GM19324 (cell line): Measurements from ENCODE around the gene EMP2.

Source experiments
- ATAC-seq: cut with Tn5 transposase; IDR thresholded peaks from one replicate; pipeline ENCODE4 v1.9.1; 2021; ENCODE audit warnings: mild to moderate bottlenecking, moderate library complexity; ENCODE audit not compliant: unreplicated experiment, low FRiP score

EMP2 gene

DNA sequence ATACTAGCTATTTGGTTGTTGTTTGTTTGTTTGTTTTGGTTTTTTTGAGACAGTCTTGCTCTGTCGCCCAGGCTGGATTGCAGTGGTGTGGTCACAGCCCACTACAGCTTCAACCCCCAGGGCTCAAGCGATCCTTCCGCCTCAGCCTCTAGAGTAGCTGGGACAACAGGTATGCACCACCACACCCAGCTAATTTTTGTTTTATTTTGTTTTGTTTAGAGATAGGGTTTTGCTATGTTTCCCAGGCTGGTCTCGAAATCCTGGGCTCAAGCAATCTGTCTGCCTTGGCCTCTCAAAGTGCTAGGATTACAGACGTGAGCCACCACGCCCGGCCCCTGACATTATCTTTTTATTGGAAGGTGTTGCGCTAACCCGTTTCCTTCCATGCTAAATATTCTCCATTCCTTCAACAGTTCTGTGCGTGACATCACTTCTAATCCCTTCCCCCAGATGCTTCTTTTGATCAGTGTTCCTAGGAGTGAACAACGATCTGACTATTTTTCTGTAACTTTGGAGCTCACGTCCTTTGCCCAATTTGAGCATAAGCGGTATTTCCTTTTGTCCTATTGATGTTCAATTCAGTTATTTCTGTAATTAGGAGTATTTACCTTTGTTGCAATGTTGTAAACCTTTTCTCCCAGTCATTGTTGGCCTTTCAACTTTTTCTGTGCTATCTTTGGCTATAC, 30.2 kb upstream of the EMP2 start:
- ATAC-seq: no peak

DNA sequence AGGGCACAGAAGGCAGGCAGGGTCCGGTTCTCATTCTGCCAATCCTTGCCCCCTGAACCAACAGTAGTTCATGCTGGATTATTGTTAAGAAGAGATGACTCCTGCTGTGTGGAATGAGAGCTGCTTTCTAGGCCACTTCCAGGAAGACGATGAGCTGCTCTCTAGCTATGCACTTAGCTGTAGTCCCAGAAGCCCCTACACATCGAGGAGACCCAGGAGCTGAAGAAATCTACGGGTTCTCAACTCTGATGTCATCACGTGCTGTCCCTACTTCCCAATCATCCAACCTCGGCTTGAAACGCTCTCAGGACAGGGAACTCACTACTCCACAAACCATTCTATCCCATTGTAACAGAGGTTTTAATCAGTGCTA, 29.0 kb upstream of the EMP2 start:
- ATAC-seq: no peak

DNA sequence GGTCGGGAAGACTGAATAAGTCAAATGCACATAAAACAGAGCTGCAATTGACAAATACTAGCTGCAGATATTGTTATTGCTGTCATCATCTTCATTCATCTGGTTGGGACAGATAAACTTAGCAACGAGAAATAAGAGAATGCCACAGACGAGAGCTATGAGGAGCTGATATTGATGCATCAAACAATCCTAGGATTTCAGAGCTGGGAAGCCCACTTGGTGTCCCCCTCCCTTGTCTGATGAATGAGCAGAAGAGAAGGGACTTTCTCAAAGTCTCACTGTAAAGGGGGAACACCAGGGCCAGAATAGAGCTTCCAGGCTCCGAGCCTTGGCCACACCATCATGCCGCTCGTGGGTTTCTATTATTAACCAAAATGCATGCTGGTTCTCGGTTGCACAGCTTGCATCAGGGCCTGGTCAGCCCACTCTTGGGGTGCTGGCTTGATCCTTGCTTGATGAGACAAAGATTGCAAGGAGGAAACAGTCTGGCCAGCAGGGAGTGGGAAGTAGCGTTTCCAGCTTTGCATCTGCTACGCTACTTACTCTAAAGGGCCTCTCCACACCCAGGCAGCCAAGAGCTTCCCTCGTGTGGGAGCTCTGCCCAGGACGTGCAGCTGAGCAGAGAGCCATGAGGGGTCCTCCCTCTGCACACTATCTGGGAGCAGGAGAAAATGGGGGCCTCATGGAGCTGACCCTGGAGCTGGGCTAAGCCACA, 28.4 kb upstream of the EMP2 start:
- no peak for ATAC-seq

DNA sequence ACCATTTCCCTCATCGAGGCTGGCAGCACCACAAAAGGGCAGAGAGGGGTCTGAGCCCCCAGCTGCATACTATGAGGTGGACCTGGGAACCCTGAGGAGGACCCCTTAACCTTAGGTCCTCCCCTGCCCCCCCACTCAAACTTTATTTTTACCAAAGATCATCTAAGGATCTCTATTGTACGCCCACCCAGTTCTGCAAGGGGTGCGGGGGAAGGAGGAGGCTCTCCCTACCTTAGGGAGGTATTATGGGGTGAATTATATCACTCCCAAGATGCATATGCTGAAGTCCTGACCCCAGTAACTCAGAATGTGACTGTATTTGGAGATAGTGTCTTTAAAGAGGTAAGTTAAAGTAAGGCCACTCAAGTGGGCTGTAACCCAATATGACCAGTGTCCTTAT, 26.8 kb upstream of the EMP2 start:
- no peak for ATAC-seq

DNA sequence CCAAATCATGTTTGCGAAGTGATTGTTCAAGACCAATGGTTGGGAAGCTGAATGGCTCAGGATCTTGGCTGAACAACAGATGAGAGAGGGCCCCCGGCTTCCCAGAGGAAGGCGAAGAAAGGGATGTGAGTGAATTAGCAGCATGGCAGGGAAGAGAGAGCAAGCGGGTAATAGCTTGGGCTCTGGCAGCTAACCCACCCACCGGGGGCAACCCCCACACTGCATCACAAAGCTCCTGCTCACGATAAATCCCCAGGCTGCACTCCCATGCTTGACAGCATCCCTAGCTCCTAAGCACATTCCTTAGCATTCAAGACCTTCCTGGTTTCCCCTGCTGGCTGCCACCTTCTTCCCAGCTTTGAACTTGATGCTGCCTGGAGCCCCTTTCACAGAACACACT, 26.2 kb upstream of the EMP2 start:
- no peak for ATAC-seq

DNA sequence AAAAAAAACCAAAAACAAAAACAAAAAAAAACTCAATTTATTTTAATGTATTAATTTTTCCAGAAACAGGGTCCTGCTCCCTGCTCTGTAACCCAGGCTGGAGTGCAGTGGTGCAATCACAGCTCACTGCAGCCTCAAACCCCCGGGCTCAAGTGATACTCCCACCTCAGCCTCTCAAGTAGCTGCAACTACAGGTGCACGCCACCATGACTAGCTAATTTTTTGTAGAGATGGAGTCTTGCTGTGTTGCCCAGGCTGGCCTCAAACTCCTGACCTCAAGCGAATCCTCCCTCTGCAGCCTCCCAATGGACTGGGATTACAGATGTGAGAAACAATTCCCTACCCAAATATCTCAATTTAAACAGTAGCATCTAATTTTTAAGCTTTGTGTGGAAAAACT, 25.2 kb upstream of the EMP2 start:
- ATAC-seq: no peak

DNA sequence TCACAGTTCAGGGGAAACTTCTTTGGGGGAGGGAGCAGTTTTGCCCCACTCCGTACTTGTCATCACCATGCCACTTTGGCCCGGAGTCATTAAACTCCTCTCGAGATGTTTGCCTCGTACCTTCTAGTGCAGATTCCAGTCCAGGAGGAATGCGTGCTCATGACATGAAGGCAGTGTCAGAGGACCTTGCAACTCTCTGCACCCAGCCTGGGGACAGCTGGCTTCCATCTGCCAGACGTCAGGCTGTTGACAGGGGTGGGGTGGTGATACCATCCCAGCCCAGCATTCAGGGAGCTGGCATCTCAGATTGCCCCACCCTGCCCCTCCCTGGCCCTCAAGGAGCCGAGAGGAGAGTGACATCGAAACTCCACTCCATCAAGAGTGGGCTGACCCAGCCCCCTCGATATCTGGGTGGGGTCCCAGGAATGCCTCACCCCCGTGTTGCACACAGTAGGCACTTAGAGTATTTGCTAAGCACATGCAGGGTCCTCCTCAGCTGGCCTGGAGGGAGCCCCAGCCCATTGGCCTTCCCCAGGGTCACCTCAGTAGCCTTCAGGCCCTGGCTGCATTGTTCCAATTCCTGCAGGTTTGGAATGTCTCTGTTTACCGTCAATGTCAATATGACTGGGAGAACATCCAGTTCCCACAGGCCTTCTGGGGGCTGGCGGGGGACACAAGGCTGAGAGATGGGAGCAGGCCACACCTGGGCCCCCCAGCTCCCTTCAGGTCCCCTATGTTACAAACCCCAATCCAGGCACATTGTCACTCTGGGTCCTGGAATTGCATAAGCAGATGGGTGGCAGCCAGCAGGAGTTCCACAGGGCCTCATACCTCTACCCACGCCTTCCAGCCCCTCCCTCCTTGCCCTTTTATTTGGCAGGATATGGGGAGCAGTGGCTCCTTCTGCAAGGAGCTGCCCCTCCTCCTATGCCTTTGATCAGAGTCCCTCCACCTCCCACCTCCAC, 21.3 kb upstream of the EMP2 start:
- no peak for ATAC-seq

DNA sequence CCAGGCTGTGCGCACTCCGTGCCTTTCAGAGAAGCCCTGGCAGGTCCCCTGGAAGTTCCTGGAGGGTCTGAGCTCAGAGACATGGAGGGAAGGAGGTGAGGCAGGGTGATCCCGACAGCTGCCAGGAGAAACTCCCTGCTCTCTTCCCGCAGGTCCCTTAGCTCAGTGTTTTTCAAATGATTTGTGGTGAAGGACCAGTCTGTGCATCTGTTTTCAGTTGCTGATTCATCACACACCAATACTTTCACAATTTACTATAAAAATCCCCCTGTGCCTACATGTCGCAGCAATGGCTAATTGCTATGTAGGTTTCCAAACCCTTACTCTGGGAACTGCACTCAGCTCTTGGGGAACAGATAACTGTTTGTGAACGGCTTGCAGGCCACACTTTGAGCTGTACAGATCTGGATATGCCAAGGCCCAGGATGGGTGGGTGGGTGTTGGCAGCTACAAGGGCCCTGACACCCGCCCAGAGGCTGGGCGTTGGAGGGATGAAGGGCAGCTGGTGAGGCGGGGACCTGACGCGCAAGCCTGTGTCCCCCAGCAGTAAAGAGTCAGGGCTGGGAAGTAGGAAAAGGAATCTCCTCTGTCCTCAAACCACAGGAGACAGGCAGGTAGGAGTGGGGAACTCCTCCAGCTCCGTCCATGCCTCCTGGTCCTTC, 20.5 kb upstream of the EMP2 start:
- no peak for ATAC-seq

DNA sequence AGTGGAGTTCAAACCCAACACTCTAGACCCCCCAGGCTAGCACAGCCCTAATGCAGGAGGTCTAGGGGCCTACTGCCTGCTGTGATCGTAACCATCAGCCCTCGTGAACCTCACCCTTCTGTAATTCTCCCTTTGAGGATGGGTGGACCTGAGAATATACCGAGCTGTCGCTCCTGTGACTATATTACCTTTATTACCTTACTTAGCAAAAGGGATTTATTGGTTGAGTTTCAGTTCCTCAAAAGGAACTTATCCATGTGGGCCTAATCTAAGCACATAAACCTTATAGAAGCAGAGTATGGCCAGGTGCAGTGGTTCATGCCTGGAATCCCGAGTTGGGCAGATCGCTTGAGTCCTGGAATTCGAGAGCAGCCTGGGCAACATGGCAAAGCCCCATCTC, 19.2 kb upstream of the EMP2 start:
- ATAC-seq: no peak

DNA sequence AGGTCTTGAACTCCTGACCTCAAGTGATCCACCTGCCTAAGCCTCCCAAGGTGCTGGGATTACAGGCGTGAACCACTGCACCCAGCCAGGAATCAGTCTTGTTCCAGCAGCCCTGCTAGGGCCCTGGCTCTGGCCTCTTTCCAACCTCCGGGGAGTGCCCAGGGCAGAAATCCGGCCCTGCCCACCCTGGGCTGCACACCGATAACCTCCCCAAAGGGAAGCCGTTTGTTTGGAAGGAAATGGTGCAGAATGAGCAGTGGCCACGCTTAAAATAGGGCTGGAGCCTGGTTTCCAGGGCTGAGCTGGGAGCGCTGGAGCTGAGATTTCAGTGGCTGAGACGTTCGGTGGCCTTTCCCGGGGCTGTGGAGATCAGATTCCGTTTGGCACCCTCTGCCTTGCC, 17.8 kb upstream of the EMP2 start:
- no peak for ATAC-seq

DNA sequence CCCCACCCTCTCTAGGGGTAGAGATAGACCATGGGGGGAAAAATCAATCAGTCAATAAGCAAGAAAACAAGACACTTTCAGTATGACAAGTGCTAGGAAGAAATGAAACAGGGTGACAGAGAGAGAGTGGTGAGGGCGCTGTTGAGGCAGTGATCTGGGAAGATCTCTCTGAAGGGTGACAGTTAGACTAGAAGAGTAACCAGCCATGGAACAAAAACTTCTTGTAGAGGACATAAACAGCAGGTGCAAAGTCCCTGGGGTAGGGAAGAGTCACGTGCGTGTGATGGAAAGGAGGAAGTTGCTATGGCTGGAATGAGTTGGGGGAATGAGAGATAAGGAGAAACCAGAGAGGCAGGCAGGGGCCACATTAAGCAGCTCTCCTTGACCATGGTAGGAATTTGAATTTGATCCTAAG, 16.8 kb upstream of the EMP2 start:
- no peak for ATAC-seq

DNA sequence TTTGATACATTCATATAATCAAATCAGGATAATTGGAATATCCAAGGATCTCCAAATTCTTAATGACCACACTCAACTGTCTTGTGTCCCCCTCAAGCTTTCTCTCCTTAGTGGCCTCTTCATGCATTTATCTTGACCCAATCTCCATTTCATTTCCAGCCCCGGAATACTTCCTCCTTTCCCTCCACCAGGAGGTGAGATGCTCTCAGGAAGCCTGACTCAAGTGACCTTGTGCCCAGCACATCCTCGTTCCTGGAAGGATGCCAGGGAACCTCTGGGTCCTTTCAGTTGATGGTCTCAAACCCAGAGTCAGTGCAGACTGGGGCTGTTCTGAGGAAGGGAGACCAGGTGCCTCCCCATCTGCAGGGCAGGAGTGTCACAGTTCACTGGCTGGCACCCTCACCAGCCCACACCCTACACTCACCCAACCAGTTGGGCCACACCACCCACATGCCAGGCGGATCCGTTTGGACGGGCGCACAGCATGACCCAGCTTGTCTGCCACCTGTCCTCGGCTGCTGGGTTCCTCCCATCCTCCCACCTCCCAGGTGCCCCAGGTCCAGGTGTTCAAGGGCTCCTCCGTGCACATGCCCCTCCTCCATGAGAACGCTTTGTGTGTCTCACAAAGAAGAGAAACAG, 14.0 kb upstream of the EMP2 start:
- no peak for ATAC-seq

DNA sequence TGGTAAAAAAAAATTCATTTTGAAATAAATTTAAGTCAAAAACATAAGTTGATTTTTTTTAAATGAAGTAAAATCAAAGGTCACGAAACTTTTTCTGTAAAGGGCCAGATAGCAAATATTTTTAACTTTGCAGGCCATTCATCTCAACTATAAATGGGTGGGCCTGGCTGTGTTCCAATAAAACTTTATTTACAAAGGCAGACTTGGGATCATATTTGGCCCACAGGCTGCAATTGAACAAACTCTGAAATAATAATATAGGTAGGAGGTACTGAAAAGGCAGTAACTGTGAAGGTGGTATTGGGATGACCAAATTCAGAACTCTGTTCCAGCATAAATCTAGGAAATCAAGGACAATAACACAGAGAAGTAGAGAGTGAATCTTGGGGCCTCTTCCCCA, 12.2 kb upstream of the EMP2 start:
- ATAC-seq: no peak

DNA sequence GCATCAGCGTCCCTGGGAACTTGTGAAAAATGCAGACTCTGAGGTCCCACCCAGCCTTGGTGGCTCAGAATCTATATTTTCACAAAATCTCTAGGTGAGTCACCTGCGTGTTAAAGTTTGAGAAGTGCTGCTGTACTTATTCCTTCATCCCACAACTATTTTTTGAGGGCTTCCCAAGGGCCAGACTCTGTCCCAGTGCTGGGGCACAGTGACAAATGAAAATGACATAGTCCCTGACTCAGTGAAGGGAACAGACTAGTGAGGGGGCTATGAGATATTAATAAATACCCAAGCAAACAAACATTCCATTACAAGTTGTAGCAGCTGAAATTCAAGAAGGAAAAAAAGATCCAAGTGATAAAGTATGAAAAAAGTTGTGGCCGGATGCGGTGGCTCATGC, 9.9 kb upstream of the EMP2 start:
- ATAC-seq: no peak

DNA sequence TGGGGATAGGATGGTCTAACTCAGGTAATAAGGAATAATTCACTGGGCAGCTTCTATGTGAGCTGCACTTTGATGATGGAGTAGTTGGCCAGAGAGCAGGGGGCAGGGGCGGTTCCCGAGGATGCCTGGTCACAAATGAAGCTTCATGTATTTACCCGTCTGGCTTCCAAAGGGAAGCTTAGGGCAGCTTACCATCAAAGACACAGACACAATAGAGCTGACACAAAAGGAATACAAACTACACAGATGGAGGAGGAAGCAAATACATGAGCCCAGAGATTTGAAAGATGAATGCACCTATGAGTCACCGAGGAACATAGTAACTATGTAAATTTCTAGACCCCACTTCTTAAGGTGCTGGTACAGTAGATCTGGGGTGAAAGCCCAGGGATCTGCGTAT, 8.7 kb upstream of the EMP2 start:
- no peak for ATAC-seq

DNA sequence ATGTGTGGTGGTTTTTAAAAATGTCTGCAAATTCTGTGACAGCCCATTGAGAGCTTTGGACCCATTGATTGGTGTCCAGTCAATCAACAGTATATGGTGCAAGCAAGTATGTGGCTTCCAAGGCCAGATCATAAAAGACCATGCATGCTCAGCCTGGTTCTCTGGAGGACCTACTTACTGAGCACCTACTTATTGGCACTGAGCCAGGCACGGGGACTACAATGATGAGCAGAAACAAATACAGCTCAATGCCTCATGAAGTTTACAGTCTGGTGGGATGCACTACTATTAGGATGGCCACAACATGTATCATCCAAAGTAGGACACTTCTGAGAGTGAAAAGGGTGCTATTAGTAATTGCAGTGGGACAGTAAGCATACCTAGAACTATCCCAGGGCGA, 7.2 kb upstream of the EMP2 start:
- ATAC-seq: no peak

DNA sequence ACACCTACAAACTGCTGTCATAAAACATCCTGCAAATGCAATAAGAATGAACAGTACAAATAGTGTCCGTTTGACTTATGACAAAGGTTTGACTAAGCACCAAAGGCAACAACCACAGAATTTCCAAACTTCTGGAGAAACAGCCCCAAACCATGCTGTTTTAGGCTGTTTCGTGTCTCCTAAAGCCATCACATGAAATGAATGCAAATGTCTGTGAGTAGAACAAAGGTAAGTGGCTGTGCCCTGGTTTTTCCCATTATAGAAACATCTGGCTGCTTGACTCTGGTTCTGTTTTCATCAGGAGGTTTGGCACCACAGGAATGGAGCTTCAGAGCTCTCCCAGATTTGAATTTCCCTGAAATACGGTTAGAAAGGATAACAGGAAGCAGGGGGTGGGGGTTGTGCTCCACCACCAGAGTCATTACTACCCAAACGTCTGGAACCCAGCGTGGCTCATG, 4.6 kb upstream of the EMP2 start:
- no peak for ATAC-seq

DNA sequence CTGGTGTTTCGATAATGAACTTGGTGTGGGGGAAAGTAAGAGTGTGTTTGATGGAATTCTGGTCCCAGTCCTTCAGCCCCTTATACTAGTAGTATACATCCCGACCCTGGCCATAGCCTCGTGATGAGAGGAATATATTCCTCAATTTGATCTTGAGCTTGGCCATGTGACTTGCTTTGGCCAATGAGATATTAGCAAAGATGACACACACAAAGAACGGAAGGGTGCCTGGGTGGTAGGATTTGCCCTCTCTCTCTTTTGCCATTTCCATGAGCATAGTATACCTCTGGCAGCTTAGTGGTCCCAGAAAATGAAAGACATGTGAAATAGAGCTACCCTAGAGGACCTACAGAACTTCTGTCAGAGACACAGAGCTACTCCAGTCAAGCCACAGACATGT, 2.9 kb upstream of the EMP2 start:
- no peak for ATAC-seq

DNA sequence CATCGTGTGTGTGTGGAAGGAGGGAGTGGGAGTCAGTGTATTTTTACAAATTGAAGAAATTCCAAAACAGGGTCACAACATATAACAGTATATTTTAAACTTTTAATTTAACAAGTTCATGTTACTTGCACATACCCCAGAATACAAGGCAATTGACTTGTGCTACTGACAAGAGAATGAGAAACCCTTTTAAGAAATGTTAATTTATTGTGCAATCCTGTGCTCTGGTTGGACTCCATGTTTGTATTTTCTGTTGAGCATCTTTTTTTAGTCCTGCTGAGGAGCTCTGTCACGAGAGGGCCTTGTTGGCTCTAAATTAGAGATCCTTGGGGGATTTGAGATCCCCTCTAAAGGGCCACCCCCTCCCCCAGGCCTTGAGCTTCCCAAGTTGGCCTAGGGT, 1.1 kb upstream of the EMP2 start:
- ATAC-seq: no peak

DNA sequence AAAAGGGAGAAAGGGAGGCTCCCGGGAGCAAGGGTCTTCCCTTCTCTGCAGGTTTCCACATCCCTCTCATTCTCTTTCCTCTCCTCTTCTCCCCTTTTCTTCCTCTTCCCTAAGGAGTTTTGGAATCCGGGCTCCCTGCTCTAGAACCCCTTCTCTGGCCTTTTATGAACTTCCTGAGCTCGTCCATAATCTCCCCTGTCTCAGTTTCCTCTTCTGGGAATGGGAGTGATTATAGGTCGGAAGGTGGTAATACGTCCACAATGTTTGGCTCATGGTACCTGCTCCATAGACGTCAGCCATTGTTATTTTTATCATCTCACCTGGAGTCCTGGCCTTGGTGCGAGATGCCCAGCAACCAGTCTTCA, 467 bp upstream of the EMP2 start:
- ATAC-seq: no peak
